ENCODE measurements around the gene FADS3. TPM values are rescaled to one million over a fixed set of nuclear protein-coding genes. Genes with fewer than 3 reads are reported as not detected.
A peak's percentile ranks its signal among the peaks of the same experiment; 100 is the strongest.

Gene FADS3
- total and polyA plus RNA-seq, 9 of the 15 experiments (the other 6 are each of a cell fraction or from before 2014, with no cell fraction given), result 0.97 to 148 (median 92.7) TPM

DNA sequence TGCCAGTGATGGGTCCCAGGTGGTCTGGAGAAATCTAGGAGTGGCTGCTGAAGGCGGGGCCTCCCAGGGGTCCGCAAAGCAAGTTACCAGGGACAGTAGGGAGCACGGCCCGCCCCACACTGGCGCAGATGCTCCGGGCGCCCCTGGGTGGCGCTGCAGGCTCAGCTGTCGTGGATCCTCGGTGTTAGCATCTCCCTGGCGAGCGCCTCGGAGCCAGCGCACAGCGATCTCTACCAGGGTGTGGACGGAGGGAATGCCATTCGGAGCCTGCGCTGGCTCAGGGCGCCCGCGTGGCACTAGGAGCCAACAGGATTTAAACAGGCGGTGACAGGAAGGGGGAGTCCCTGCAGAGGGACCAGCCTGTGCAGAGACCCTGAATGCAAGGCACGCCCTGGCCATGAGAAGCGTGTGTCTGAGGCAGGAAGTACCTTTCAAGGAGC is 20.2 kb downstream of the FADS3 start (continued):
- TF ChIP-seq ZNF280A (IDR thresholded peaks at IDR 0.05; ENCODE audit: low read depth, partially characterized antibody) (no peak), ZBTB26 (CRISPR knock-in tag; IDR thresholded peaks at IDR 0.05) (no peak), L3MBTL2 (IDR thresholded peaks at IDR 0.05) (peak; percentile 23; the same call in 1 of the 2 replicates), MED1 (CRISPR knock-in tag; IDR thresholded peaks at IDR 0.05; ENCODE audit: borderline replicate concordance) (no peak), ZNF165 (CRISPR knock-in tag; IDR thresholded peaks at IDR 0.05; ENCODE audit: borderline replicate concordance) (no peak), CCNT2 (IDR thresholded peaks at IDR 0.05; ENCODE audit: borderline replicate concordance, extremely low read depth, insufficient read length, low read depth, low read length) (no peak), GTF2A2 (tag; IDR thresholded peaks at IDR 0.05) (no peak), NRF1 (conservative IDR thresholded peaks at IDR 0.05 in 1 of 2, IDR thresholded peaks at IDR 0.05 in 1 of 2) (peak; percentile 55 to 65), ZNF592 (IDR thresholded peaks at IDR 0.05) (peak; percentile 75), NR1H2 (CRISPR knock-in tag; IDR thresholded peaks at IDR 0.05) (0 out of 2 replicates have a peak, but pooled peaks have one; percentile 79), ZFPM2 (CRISPR knock-in tag; IDR thresholded peaks at IDR 0.05) (no peak), KLF13 (tag; IDR thresholded peaks at IDR 0.05; ENCODE audit: borderline replicate concordance, low read depth) (0 out of 2 replicates have a peak, but pooled peaks have one; percentile 33), SPI1 (IDR thresholded peaks at IDR 0.05; ENCODE audit: borderline replicate concordance, low read depth, low read length) (no peak), NFATC3 (IDR thresholded peaks at IDR 0.05) (no peak), ZNF23 (CRISPR knock-in tag; IDR thresholded peaks at IDR 0.05) (no peak), ZNF263 (CRISPR knock-in tag; IDR thresholded peaks at IDR 0.05; ENCODE audit: borderline replicate concordance) (peak; percentile 94), BCL6 (CRISPR knock-in tag; IDR thresholded peaks at IDR 0.05) (no peak), ZNF764 (CRISPR knock-in tag; IDR thresholded peaks at IDR 0.05; ENCODE audit: low read depth) (no peak)
- TF ChIP-seq, protein P1, sequence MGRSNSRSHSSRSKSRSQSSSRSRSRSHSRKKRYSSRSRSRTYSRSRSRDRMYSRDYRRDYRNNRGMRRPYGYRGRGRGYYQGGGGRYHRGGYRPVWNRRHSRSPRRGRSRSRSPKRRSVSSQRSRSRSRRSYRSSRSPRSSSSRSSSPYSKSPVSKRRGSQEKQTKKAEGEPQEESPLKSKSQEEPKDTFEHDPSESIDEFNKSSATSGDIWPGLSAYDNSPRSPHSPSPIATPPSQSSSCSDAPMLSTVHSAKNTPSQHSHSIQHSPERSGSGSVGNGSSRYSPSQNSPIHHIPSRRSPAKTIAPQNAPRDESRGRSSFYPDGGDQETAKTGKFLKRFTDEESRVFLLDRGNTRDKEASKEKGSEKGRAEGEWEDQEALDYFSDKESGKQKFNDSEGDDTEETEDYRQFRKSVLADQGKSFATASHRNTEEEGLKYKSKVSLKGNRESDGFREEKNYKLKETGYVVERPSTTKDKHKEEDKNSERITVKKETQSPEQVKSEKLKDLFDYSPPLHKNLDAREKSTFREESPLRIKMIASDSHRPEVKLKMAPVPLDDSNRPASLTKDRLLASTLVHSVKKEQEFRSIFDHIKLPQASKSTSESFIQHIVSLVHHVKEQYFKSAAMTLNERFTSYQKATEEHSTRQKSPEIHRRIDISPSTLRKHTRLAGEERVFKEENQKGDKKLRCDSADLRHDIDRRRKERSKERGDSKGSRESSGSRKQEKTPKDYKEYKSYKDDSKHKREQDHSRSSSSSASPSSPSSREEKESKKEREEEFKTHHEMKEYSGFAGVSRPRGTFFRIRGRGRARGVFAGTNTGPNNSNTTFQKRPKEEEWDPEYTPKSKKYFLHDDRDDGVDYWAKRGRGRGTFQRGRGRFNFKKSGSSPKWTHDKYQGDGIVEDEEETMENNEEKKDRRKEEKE (IDR thresholded peaks at IDR 0.05; ENCODE audit: borderline replicate concordance in 1 of 2, control insufficient read depth in 1 of 2, low read depth in 2 of 2, low read length in 1 of 2), result no peak

Data from K562 (cell line).